HG02970 (cell line): ENCODE measurements around the gene RNU5D-1.
A peak's percentile ranks its signal among the peaks of the same experiment; 100 is the strongest.
"Not testable (repeated sequence)": the region's sequence is repeated elsewhere in the genome, so short reads cannot be mapped to it uniquely, and the experiment has no call there.

ENCODE experiments used
- ATAC-seq: cut with Tn5 transposase; IDR thresholded peaks from one replicate; pipeline ENCODE4 v1.9.1; 2021; ENCODE audit warnings: mild to moderate bottlenecking, moderate library complexity, moderate number of reproducible peaks; ENCODE audit not compliant: unreplicated experiment, low FRiP score

The RNU5D-1 gene

GRCh38 chr1:44730741-44731512 lies at the start of gene RNU5D-1:
RNU5D-1 (minus strand) TSS chr1:44731170.
- peak; percentile 66 for ATAC-seq

- ATAC-seq, result no peak
Observed at GRCh38 chr1:44780583-44781121, 49.7 kb upstream of the RNU5D-1 start.

- ATAC-seq, result no peak
Observed at GRCh38 chr1:44778705-44779576, 48.0 kb upstream of the RNU5D-1 start.

- ATAC-seq, result no peak
Observed at GRCh38 chr1:44777969-44778635, 47.1 kb upstream of the RNU5D-1 start.

GRCh38 chr1:44777547-44777946 lies 46.6 kb upstream of the RNU5D-1 start:
- ATAC-seq, result no peak

GRCh38 chr1:44776730-44777068 lies 45.7 kb upstream of the RNU5D-1 start:
- ATAC-seq, result no peak

GRCh38 chr1:44775930-44776729 lies 45.2 kb upstream of the RNU5D-1 start:
- ATAC-seq, result no peak

GRCh38 chr1:44775078-44775929 lies 44.3 kb upstream of the RNU5D-1 start, which contains the start of gene RPS8:
RPS8 (plus strand) TSS chr1:44775540; CDS start chr1:44775597, 57 bp downstream.
- ATAC-seq, result peak; percentile 87

GRCh38 chr1:44766421-44766820 lies 35.5 kb upstream of the RNU5D-1 start:
- ATAC-seq, result not testable (repeated sequence)

GRCh38 chr1:44760876-44761275 lies 29.9 kb upstream of the RNU5D-1 start:
- ATAC-seq, result no peak

GRCh38 chr1:44759077-44759476 lies 28.1 kb upstream of the RNU5D-1 start:
- no peak for ATAC-seq

GRCh38 chr1:44757420-44757819 lies 26.4 kb upstream of the RNU5D-1 start:
- no peak for ATAC-seq

GRCh38 chr1:44747878-44748277 lies 16.9 kb upstream of the RNU5D-1 start:
- no peak for ATAC-seq

GRCh38 chr1:44743211-44743610 lies 12.2 kb upstream of the RNU5D-1 start:
- ATAC-seq, result no peak

- ATAC-seq, result no peak
Observed at GRCh38 chr1:44740179-44740617, 9.2 kb upstream of the RNU5D-1 start.

- peak; percentile 97 for ATAC-seq
Observed at GRCh38 chr1:44739307-44740178, 8.6 kb upstream of the RNU5D-1 start, which contains the start of gene KIF2C. KIF2C (plus strand) TSS chr1:44739837; CDS start chr1:44739933, 96 bp downstream.

- not testable (repeated sequence) for ATAC-seq
Observed at GRCh38 chr1:44738953-44739306, 8.0 kb upstream of the RNU5D-1 start.

GRCh38 chr1:44735992-44736391 lies 5.0 kb upstream of the RNU5D-1 start:
- no peak for ATAC-seq
